Osteocyte (in vitro differentiated cells): ENCODE measurements around the gene ABL2. TPM values are rescaled to one million over a fixed set of nuclear protein-coding genes. Genes with fewer than 3 reads are reported as not detected.

Experiments
- DNase-seq: peaks from one replicate; pipeline ENCODE4 v3.0.0; 2021; ENCODE audit warnings: mixed read lengths; ENCODE audit not compliant: unreplicated experiment; ENCODE audit errors: extremely low spot score
- H3K27ac Mint-ChIP-seq: one replicate; pipeline ENCODE4 v1.8.0; 2021; ENCODE audit warnings: mild to moderate bottlenecking, mixed read lengths; ENCODE audit not compliant: unreplicated experiment
- H3K27me3 Mint-ChIP-seq: one replicate; pipeline ENCODE4 v1.8.0; 2021; ENCODE audit warnings: mixed read lengths; ENCODE audit not compliant: unreplicated experiment
- H3K36me3 Mint-ChIP-seq: one replicate; pipeline ENCODE4 v1.8.0; 2021; ENCODE audit warnings: mixed read lengths; ENCODE audit not compliant: unreplicated experiment
- H3K4me1 Mint-ChIP-seq: one replicate; pipeline ENCODE4 v1.8.0; 2021; ENCODE audit warnings: mixed read lengths; ENCODE audit not compliant: unreplicated experiment
- H3K4me3 Mint-ChIP-seq: one replicate; pipeline ENCODE4 v1.8.0; 2021; ENCODE audit warnings: mild to moderate bottlenecking, moderate library complexity, mixed read lengths; ENCODE audit not compliant: unreplicated experiment
- H3K9me3 Mint-ChIP-seq: one replicate; pipeline ENCODE4 v1.8.0; 2021; ENCODE audit warnings: mixed read lengths; ENCODE audit not compliant: unreplicated experiment
- CTCF ChIP-seq: fragments of 200-600 bp; sonication (generic); IDR thresholded peaks from 2 replicates; pipeline ENCODE4 v1.5.0; 2021; ENCODE audit warnings: antibody characterized with exemption, mild to moderate bottlenecking, moderate library complexity
- total RNA-seq: library from RNA; stranded (reverse); gene quantifications from 2 replicates; pipeline ENCODE4 v1.2.1, GENCODE V29; 2021

Gene ABL2
- total RNA-seq, 1 donor from 2014 or later, result 36.3 TPM

DNA sequence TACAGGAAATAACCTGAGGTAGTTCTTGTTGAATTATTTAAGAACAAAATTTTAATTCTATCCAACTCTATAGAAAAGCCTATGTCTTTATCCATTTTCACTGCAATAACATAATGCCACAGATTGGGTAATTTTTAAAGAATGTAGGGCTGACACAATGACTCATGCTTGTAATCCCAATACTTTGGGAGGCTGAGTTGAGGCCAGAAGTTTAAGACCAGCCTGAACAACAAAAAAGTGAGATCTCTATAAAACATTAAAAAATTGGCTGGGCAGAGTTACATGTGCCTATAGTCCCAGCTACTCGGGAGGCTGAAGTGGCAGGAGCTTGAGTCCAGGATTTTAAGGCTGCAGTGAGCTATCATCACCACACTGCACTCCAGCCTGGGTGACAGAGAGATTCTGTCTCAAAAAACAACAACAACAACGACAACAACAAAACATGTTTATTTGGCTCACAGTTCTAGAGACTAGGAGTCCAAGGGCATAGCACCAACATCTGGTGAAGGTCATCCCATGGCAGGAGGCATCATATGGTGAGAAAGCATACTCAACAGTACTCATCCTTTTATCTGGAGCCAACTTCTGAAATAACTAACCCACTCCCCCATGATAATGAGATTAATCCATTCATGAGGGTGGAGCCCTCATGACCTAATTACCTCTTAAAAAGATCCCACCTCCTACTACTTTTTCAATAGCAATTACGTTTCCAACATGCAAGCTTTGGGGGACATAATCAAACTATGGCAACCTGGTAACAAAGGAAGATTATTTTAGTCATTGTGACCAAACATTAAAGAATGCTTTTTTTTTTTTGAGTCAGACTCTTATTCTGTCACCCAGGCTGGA lies 59.6 kb downstream of the ABL2 start:
- Mint-ChIP-seq H3K36me3 (no peaks in the 10 kb centered on the region), H3K4me1 (peaks cover 45% of the 10 kb centered on the region), H3K27ac (peak overlapping the region; percentile 61), H3K4me3 (no peak overlapping the region), H3K27me3 (no peaks in the 10 kb centered on the region), H3K9me3 (no peaks in the 10 kb centered on the region)
- no peak for TF ChIP-seq CTCF
- no peak for DNase-seq

DNA sequence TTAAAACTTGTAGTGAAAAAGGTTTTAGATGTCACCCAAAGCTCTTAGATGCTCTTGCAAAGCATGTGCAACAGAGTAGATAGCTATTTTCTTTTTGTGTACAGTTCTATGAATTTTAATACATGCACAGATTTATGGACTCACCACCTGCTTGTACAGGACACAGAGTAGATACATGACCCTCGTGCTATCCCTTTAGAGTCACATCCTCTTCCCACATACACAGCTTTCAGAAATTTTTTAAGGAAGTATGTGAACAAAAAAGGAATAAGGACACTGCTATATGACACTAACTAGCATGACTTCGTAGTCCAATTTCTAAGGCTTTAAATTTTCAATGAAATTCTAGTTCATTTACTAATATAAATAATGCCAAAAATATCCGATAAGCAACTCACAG lies 60.9 kb downstream of the ABL2 start:
- Mint-ChIP-seq H3K9me3 (no peaks in the 10 kb centered on the region), H3K4me3 (no peak overlapping the region), H3K4me1 (peaks cover 58% of the 10 kb centered on the region), H3K27me3 (no peaks in the 10 kb centered on the region), H3K27ac (no peak overlapping the region), H3K36me3 (no peaks in the 10 kb centered on the region)
- no peak for DNase-seq
- no peak for TF ChIP-seq CTCF

GRCh38 chr1:179167955-179168354 lies 61.5 kb downstream of the ABL2 start:
- DNase-seq, result no peak
- Mint-ChIP-seq H3K27ac (no peak overlapping the region), H3K27me3 (no peaks in the 10 kb centered on the region), H3K4me1 (peaks cover 63% of the 10 kb centered on the region), H3K4me3 (no peak overlapping the region), H3K9me3 (no peaks in the 10 kb centered on the region), H3K36me3 (no peaks in the 10 kb centered on the region)
- TF ChIP-seq CTCF, result no peak

DNA sequence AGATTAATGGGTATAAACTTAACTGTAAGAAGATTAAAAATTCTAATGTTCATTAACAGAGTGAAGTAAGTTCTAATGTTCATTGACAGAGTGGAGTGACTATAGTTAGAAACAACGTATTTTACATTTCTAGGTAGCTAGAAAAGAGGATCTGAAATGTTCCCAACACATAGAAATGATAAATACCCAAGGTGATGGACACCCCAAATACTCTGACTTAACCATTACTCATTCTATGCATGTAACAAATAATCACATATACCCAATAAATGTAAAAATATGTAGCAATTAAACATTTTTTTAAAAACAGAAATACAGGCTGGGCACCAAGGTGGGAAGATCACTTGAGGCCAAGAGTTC lies 62.1 kb downstream of the ABL2 start:
- Mint-ChIP-seq H3K4me3 (no peak overlapping the region), H3K9me3 (no peaks in the 10 kb centered on the region), H3K4me1 (peaks cover 67% of the 10 kb centered on the region), H3K27me3 (no peaks in the 10 kb centered on the region), H3K36me3 (no peaks in the 10 kb centered on the region), H3K27ac (peak overlapping the region; percentile 68)
- DNase-seq, result no peak
- no peak for TF ChIP-seq CTCF

DNA sequence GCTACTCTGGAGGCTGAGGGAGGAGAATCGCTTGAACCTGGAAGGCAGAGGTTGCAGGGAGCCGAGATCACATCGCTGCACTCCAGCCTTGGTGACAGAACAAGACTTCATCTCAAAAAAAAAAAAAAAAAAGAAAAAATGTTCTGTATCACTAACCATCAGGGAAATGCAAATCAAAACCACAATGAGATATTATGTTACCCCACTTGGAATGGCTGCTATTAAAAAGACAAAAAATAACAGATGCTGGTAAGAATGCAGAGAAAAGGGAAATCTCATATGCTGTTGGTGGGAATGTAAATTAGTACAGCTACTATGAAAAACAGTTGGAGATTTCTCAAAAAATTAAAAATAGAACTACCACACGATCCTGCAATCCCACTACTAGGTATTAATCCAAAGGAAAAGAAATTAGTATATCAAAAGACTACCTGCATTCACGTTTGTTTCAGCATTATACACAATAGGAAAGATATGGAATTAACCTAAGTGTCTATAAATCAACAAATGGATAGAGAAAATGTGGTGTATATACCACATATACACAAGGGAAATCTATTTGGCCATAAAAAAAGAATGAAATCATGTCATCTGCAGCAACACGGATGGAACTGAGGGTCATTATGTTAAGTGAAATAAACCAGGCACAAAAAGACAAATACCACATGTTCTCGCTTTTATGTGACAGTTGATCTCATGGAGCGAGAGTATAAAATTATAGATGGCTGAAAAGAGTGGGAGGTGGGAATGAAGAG lies 62.6 kb downstream of the ABL2 start:
- H3K36me3 Mint-ChIP-seq, result no peaks in the 10 kb centered on the region
- no peaks in the 10 kb centered on the region for H3K27me3 Mint-ChIP-seq
- H3K9me3 Mint-ChIP-seq, result no peaks in the 10 kb centered on the region
- TF ChIP-seq CTCF, result no peak
- no peak for DNase-seq
- H3K4me1 Mint-ChIP-seq, result peaks cover 67% of the 10 kb centered on the region
- H3K27ac Mint-ChIP-seq, result peak overlapping the region; percentile 68
- no peak overlapping the region for H3K4me3 Mint-ChIP-seq
